HG03159 (cell line): Measurements from ENCODE around the gene GALNT6.
"Not testable (repeated sequence)": the region's sequence is repeated elsewhere in the genome, so short reads cannot be mapped to it uniquely, and the experiment has no call there.

Experiments used
- ATAC-seq: cut with Tn5 transposase; IDR thresholded peaks from one replicate; pipeline ENCODE4 v1.9.1; 2021; ENCODE audit warnings: mild to moderate bottlenecking, moderate library complexity; ENCODE audit not compliant: unreplicated experiment

GALNT6 gene

DNA sequence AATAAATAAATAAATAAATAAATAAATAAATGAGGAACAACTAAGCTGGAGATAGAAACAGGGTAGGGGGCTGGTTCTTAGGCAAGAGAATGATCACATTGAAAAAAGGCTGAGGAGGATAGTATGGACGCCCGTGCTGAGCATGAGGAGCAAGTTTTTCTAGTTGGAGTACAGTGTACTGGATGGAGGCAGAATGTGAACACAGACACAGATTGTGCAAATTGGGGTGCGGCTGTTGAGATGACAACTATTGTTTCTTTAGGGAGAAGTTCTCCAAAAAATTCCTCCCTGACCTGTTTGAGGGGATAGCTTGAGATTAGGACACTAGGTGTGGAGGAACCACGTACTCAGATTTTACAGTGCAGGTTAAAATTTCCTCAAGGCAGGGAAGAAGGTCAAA is 66.3 kb downstream of the GALNT6 start:
- no peak for ATAC-seq

DNA sequence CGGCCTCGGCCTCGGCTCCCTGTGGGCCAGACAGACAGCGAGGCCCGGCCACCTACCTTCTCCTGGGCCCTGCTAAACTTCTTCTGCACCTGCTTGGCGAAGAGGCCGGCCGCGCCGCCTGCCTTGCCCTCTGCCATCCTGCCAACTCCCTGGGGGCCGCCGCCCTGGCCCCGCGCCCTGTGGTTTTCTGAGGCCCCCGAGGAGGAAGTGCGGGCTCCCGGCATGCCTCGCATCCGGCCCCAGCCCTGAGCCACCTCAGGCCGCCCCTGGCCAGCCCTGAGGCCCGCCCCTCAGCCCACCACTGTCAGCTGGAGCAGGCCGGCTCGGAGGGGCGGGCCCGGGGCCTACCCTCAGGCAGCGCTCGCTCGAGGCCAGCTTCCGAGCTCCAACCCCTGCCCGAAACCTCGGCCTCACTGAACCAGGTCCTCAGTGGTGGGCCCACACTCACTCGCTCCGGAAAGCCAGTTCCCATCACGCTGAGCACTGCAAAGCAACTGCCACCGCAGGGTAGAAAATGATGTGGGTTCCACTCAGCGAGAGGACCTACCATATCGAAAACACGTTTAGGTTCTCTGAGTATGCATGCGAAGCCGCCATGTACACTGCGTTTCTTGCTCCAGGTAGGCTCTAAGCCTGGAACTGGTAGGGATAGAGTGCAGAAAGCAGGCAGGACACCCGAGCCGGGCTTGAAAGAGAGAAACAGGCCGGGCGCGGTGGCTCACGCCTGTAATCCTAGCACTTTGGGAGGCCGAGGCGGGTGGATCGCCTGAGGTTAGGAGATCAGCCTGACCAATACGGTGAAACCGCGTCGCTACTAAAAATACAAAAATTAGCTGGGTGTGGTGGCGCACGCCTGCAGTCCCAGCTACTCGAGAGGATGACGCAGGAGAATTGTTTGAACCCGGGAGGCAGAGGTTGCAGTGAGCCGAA is 67.0 kb downstream of the GALNT6 start, which contains the start of gene BIN2:
Gene BIN2, minus strand, starts transcription at position 209 of the 930 bp plus-strand sequence. Its CDS starts 72 bp downstream, at position 137.
- ATAC-seq, result peak; percentile 60

DNA sequence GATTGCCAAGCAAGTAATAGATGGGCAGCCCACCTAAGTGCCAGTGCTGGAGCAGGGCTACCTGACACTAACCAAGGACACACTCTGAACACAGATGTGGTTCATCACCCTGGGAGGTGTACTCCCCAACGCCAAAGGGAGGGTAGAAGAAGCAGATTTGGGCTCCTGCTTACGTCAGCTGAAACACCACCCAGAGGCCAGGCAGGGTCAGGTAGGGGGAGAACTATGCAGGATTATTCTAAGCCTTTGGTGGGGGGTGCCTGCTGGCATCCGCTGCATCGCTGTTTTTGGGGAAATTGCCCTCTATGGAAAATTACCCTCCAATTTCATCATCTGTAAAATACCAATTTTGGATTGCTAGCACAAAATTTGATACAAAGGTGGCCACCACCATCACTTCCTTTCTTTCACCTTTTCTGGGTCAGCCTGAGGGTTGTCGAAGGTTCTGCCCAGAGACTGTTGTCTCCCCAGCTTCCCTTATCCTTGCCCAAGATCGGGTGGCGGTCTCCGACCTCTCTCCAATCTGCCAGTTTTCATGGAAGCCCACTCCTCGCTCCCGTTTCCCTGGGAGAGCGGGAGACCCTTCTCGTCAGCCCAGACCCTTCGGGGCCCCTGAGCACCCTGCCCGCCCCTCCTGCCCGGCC is 67.8 kb downstream of the GALNT6 start:
- ATAC-seq, result peak; percentile 35

DNA sequence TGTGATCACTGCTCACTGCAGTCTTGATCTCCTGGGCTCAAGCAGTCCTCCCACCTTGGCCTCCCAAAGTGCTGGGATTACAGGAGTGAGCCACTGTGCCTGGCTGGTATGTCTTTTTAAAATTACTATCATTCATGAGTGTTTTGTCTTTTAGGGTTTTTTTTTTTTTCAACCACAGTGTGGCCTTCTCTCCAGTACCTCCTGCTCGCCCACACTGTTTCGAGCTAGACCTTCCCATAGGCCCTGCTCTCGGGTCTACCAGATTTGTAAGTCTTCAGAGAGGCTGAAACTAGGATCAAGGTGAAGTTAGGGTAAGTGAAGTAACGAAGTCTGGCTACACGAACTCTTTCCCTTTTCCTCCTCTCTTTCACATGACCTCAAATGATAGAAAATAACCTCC is 68.8 kb downstream of the GALNT6 start:
- no peak for ATAC-seq

DNA sequence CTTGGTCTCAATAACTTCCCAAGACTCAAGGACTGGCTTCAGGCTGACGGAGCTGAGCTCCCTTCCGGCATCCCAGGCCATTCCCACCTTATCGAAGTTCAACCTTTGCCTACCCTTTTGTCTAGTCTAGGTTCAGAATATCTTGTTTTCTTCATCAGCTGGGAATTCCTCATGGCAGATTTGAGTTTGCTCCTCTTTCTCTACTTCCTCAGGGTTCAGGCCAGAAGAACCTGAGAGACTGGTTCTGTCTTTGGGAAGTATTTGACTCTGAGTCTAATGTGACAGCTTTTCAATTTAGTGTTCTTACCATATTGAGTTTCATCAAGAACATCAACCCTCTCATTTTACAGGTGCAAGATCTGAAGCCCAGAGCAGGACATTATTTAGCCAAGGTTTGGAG is 69.3 kb downstream of the GALNT6 start:
- no peak for ATAC-seq

DNA sequence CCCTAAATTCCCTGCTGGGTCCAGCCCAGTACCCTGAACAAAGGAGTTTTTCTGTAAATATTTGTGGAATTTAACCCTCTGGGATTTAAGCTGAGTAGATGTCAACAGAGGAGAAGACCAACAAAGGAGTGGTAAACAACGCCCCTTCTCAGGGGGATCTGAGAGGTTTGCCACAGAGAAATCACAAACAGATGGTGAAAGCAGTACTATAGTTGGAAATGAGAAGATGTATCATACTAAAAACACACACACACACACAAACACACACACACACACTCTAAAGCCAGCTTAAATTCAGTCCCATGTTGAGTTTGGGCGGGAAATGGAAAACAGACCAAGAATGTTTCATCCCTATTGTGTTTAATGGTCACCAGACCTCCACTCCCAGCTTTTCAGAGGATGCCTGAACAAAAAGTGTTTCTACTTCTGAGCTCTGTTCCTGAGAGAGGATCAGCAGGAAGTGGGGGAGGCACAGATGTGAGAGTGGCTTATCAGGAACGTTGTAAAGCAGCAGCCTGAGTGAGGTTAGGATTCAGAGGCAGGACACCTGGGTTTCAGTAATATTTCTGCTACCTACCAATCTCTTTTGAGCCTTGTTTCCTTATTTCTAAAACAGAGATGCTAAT is 70.4 kb downstream of the GALNT6 start:
- ATAC-seq, result no peak

DNA sequence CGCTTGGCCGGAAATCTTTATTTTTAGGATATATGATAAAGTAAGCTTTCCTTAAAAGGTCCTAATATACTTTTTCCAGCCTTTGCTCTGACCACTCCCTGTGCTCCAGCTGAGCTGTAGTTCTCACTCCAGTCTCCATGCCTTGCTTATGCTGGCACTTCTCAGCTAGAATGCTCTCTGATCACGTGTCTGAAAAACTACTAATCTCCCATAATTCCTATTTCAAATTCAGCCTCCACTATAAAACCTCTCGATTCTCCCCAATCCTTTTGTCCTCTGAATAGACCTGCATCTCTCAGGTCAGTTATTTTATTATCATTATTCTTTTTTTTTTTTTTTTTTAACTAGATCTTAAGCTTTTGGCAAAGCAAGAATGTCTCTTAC is 70.9 kb downstream of the GALNT6 start:
- ATAC-seq, result no peak

DNA sequence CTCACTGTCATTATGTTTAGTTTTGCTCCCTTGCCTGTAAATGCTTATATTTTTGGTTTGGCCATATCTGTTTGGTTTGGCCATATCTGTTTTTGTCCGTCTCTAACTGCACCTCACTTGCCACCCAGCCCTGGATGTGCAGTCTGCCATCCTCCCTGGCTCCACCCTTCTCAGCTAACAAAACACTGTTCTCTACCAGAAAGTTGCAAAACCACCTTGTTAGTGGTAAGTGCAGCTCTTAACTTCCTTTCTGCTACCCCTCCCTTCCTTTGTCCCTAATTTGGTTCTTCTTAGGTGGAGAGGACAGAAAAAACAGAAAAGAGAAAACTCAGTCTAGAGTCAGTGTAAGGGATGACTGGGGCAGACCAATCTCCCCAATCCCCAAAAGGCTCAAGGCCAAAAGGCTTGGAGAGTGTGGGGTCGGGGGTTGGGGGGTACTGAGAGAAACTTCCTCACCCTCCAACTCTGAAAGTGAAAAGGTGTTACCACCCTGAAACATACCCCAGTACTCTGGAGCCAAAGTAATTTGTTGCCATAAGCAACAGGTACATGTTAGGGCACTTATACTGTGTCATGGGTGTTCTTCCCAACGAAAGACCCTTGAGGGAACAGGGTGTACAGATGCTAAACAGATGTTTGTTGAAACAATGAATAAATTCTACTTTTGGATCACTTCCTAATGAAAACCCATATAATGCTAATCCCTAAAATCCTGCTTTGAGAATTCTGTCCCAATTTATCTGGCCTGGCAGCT is 72.2 kb downstream of the GALNT6 start:
- no peak for ATAC-seq

DNA sequence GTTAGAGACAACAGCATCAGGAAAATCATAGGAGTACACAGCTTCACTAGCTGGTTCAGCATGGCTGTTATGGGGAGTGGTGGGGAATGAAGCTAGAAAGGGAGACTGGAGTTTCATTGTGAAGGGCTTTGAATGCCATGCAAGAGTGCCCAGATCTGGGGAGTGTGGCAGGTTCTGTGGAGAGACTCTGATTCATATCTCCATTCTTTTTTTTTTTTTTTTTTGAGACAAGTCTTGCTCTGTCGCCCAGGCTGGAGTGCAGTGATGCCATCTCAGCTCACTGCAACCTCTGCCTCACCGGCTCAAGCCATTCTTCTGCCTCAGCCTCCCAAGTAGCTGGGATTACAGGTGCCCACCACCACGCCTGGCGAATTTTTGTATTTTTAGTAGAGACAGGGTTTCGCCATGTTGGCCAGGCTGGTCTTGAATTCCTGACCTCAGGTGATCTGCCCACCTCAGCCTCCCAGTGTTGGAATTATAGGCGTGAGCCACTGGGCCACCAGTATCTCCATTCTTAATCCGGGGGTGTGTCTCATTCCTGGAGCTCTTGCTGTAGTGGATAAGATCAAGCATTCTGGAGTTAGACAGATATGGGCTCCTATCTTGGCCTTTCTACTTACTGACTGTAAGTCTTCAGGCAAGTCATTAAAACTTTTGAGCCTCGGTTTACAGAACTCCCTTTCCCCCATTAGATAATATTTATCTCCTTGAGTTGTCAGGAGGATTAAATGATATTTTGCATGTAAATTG is 73.0 kb downstream of the GALNT6 start:
- ATAC-seq, result not testable (repeated sequence)

DNA sequence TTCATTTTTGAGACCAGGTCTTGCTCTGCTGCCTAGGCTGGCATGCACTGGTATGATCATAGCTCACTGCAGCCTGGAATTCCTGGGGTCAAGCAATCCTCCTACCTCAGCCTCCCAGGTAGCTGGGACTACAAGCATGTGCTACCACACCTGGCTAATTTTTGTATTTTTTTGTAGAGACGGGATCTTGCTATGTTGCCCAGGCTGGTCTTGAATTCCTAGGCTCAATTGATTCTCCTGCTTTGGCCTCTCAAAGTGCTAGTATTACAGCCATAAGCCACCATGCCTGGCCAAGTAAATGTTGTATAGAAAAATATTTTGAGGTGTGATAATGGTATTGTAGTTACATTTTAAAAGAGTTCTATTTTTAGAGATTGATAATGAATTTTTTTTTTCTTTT is 79.8 kb downstream of the GALNT6 start:
- ATAC-seq, result no peak

DNA sequence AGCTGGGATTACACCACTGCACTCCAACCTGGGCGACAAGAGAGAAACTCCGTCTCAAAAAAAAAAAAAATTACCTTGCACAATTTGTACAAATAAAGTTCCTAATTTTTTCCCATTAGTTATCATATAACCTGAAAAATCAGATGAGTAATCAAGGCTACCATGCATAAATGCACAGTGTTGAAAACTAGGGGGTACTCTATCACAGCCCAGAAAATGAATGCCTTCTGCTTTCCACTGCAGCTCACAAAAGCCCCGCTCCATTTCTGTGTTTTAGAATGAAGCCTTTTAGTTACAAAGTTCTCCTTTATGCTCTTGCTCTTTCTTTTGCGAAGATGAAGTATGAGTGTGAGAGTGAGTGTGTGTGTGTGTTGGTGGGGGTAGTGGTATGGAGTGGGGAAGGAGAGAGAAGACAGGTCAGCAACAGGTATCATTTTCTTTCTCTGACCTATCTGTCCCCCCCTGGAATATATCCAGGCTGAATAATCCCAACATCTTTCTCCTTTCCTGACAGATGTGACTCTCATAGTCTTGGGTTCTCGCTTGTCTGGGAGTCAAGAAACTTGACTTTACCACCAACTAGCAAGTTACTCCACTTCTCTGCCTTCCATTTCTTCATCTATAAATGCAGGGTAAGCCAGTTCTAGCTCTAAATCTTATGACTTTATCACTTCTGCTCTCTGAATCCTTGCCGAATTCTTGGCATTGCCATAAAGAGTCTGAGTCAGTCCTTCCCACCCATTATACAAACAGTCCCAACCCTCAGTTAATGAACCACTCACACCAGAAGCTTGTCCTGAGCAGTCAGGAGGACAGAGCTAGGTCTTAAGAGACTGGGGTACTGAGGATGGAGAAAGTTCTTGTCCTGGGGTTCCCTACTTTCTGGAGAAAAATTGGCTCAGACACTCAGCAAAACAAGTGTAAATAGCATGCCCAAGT is 83.3 kb downstream of the GALNT6 start:
- no peak for ATAC-seq

DNA sequence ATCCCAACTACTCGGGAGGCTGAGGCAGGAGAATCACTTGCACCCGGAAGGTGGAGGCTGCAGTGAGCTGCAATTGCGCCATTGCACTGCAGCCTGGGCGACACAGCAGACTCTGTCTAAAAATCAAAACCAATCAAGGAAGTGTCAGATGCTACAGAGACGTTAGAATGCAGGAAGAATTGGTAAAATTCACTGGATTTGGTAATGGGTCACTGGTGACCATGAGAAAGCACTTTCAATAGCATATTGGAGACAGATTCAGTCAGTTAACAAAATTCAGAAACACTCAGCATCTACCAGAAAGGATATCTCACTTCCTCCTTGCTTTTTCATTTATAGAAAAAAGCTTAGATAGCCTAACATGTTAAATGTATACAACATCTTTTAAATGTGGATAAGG is 84.7 kb downstream of the GALNT6 start:
- ATAC-seq, result no peak
